WTC11 (cell line): ENCODE data around the gene VNN1.

ENCODE experiments used
- PRRX2 ChIP-seq: fragments of 250-450 bp; sonication (Bioruptor Pico); IDR thresholded peaks from 2 replicates; pipeline ENCODE4 v1.8.0; 2021; ENCODE audit warnings: mild to moderate bottlenecking
- ZNF121 ChIP-seq: sonication (generic); formaldehyde crosslinking; IDR thresholded peaks from 2 replicates; pipeline ENCODE4 v1.8.0; 2023; ENCODE audit warnings: missing genetic modification reagents

DNA sequence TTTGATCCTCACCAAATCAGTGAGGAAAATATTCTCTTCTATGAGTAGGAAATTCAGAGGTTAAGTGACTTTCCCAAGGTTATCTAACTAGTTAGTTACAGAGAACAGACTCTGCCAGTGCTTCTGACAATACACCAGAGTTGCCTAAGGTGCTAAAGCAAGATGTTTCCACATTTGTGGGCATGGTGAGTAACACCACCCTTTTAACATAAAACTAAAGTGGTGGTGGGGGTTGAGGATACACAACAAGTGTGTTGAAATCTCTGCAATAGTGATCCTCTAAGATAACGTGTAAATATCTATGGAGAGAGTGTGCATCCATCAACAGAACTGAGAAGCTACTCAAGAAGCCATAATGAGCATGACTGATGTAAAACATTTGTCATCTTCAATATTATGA is 32.2 kb upstream of the VNN1 start:
- TF ChIP-seq ZNF121 (CRISPR knock-in tag) (no peak), PRRX2 (CRISPR knock-in tag) (no peak)
